HCT116 (cell line): ENCODE data around the gene ITPR1. TPM values are rescaled to one million over a fixed set of nuclear protein-coding genes. Genes with fewer than 3 reads are reported as not detected.

ENCODE experiments used
- ATAC-seq: fragments of 200-7000 bp; cut with Tn5 transposase; 2 replicates; pipeline ENCODE4 v1.9.1; 2020; ENCODE audit warnings: mild to moderate bottlenecking, moderate library complexity
- BruUV-seq: library from RNA; stranded (reverse); fragments of 400-500 nt; replicated peaks from 2 replicates; lab custom pipeline; 2021; lab: Mats Ljungman, UMichigan
- CTCF ChIA-PET: fragments of 300-600 bp; sonication (Branson Sonifier 250); formaldehyde crosslinking; loops from one replicate; lab custom pipeline; 2021; ENCODE audit warnings: antibody characterized with exemption; lab: Charles Lee
- POLR2A ChIA-PET: fragments of 300-600, 350-600 bp; sonication (Branson Sonifier 250); formaldehyde crosslinking; loops from one replicate; lab custom pipeline; 2021; ENCODE audit warnings: antibody characterized with exemption; lab: Charles Lee
- RAD21 ChIA-PET, 2 experiments: fragments of 300-600 bp; sonication (Branson Sonifier 250); formaldehyde crosslinking; loops; one replicate each; lab custom pipeline; 2023; ENCODE audit warnings: low total read pairs in 2 of 2; ENCODE audit not compliant: uncharacterized antibody in 2 of 2, unreplicated experiment in 2 of 2, low non-redundant PET in 1 of 2; lab: Charles Lee
- DNase-seq: peaks from one replicate; pipeline ENCODE4 v3.0.0-alpha.2; 2010; ENCODE audit warnings: low read depth, low spot score
- H2AFZ ChIP-seq: fragments of 200-600 bp; shearing (Covaris generic), sonication (generic); 2 replicates; pipeline ENCODE4 v1.6.1; 2017; ENCODE audit warnings: low read depth, mixed run types, mixed read lengths, antibody characterized with exemption, low read length; ENCODE audit not compliant: poor library complexity, severe bottlenecking
- H3K27ac ChIP-seq: 2 replicates; pipeline ENCODE4 v1.5.1; 2012; ENCODE audit warnings: low read depth, low read length
- H3K27me3 ChIP-seq: fragments of 200-600 bp; sonication (generic); 2 replicates; pipeline ENCODE4 v1.6.1; 2016; ENCODE audit warnings: mixed run types, low read length, mixed read lengths; ENCODE audit not compliant: insufficient read depth
- H3K36me3 ChIP-seq, 2 experiments: fragments of 200-500 bp in 1 of 2; fragments of 200-600 bp in 1 of 2; sonication (Bioruptor generic) in 1 of 2; sonication (generic) in 1 of 2; 2 replicates each; pipeline versions ENCODE4 v1.5.1 to v1.6.1; 2014 to 2016; ENCODE audit warnings: low read length in 2 of 2, inconsistent platforms in 1 of 2, mixed read lengths in 1 of 2, mixed run types in 1 of 2; ENCODE audit not compliant: insufficient read depth in 2 of 2, control insufficient read depth in 1 of 2
- H3K4me1 ChIP-seq, 2 experiments: fragments of 200-600 bp in 1 of 2; sonication (generic) in 1 of 2; 2 replicates each; pipeline versions ENCODE4 v1.5.1 to v1.6.1; 2012 to 2017; ENCODE audit warnings: low read length in 2 of 2, inconsistent platforms in 1 of 2, mild to moderate bottlenecking in 1 of 2, mixed read lengths in 1 of 2, mixed run types in 1 of 2, moderate library complexity in 1 of 2; ENCODE audit not compliant: insufficient read depth in 2 of 2, control insufficient read depth in 1 of 2
- H3K4me2 ChIP-seq: fragments of 200-600 bp; sonication (generic); 2 replicates; pipeline ENCODE4 v1.6.1; 2017; ENCODE audit warnings: mixed run types, low read length, mixed read lengths
- H3K4me3 ChIP-seq, 2 experiments: fragments of 200-600 bp in 1 of 2; sonication (generic) in 1 of 2; replicated peaks in 1 of 2; 2 replicates each; pipeline ENCODE4 v1.5.1; 2011 to 2016; ENCODE audit warnings: low read length in 2 of 2, control low read depth in 1 of 2, low read depth in 1 of 2, mild to moderate bottlenecking in 1 of 2, mixed read lengths in 1 of 2, mixed run types in 1 of 2
- H3K79me2 ChIP-seq: fragments of 200-600 bp; sonication (generic); 2 replicates; pipeline ENCODE4 v1.6.1; 2017; ENCODE audit warnings: mild to moderate bottlenecking, mixed run types, low read length, moderate library complexity, mixed read lengths; ENCODE audit not compliant: insufficient read depth
- H3K9ac ChIP-seq: fragments of 200-600 bp; sonication (generic); 2 replicates; pipeline ENCODE4 v1.6.1; 2016; ENCODE audit warnings: low read length, mixed read lengths
- H3K9me2 ChIP-seq: fragments of 200-600 bp; sonication (generic), shearing (Covaris generic); 2 replicates; pipeline ENCODE4 v1.6.1; 2017; ENCODE audit warnings: mixed run types, mild to moderate bottlenecking, moderate library complexity; ENCODE audit not compliant: insufficient read depth
- H3K9me3 ChIP-seq, 2 experiments: fragments of 200-500 bp in 1 of 2; fragments of 200-600 bp in 1 of 2; sonication (Bioruptor generic) in 1 of 2; sonication (generic) in 1 of 2; 2 replicates each; pipeline ENCODE4 v1.6.1; 2014 to 2017; ENCODE audit warnings: low read length in 2 of 2, mixed read lengths in 2 of 2, inconsistent platforms in 1 of 2, low read depth in 1 of 2, mild to moderate bottlenecking in 1 of 2, mixed run types in 1 of 2, moderate library complexity in 1 of 2; ENCODE audit not compliant: control insufficient read depth in 1 of 2, insufficient read depth in 1 of 2
- H4K20me1 ChIP-seq: fragments of 200-600 bp; sonication (generic), shearing (Covaris generic); 2 replicates; pipeline ENCODE4 v1.6.1; 2017; ENCODE audit warnings: mixed run types, mild to moderate bottlenecking, moderate library complexity; ENCODE audit not compliant: insufficient read depth
- ATF3 ChIP-seq: IDR thresholded peaks from 2 replicates; pipeline ENCODE4 v1.6.1; 2012
- CEBPB ChIP-seq: IDR thresholded peaks from 2 replicates; pipeline ENCODE4 v1.6.1; 2012; ENCODE audit warnings: low read depth
- CTCF ChIP-seq, 3 experiments: fragments of 200-600 bp in 1 of 3; sonication (generic) in 1 of 3; IDR thresholded peaks in 2 of 3; conservative IDR thresholded peaks in 1 of 3; 2 replicates each; pipeline ENCODE4 v1.5.1; 2012 to 2017; ENCODE audit warnings: low read depth in 2 of 3, low read length in 2 of 3, antibody characterized with exemption in 1 of 3, borderline replicate concordance in 1 of 3, control low read depth in 1 of 3, mild to moderate bottlenecking in 1 of 3, mixed read lengths in 1 of 3, mixed run types in 1 of 3, moderate library complexity in 1 of 3; ENCODE audit not compliant: insufficient read depth in 1 of 3
- EGR1 ChIP-seq: IDR thresholded peaks from 2 replicates; pipeline ENCODE4 v1.6.1; 2012; ENCODE audit warnings: low read depth
- ELF1 ChIP-seq: IDR thresholded peaks from 2 replicates; pipeline ENCODE4 v1.6.1; 2012; ENCODE audit warnings: low read depth, borderline replicate concordance
- EZH2 ChIP-seq: fragments of 200-600 bp; sonication (generic); IDR thresholded peaks from 2 replicates; pipeline ENCODE4 v1.6.1; 2017; ENCODE audit warnings: antibody characterized with exemption, mixed run types
- FOSL1 ChIP-seq: IDR thresholded peaks from 2 replicates; pipeline ENCODE4 v1.6.1; 2012; ENCODE audit warnings: low read depth
- JUND ChIP-seq: IDR thresholded peaks from 2 replicates; pipeline ENCODE4 v1.6.1; 2012
- MAX ChIP-seq: IDR thresholded peaks from 2 replicates; pipeline ENCODE4 v1.6.1; 2012
- POLR2A ChIP-seq: IDR thresholded peaks from 2 replicates; pipeline ENCODE4 v1.7.0; 2011; ENCODE audit warnings: borderline replicate concordance; ENCODE audit not compliant: insufficient read depth, insufficient read length; ENCODE audit errors: extremely low read depth
- POLR2AphosphoS5 ChIP-seq: IDR thresholded peaks from 2 replicates; pipeline ENCODE4 v1.6.1; 2011; ENCODE audit warnings: mild to moderate bottlenecking, low read depth, low read length, moderate library complexity
- RAD21 ChIP-seq: IDR thresholded peaks from 2 replicates; pipeline ENCODE4 v1.6.1; 2012; ENCODE audit warnings: low read depth, mild to moderate bottlenecking
- REST ChIP-seq: IDR thresholded peaks from 2 replicates; pipeline ENCODE4 v1.6.1; 2012; ENCODE audit warnings: low read depth
- SIN3A ChIP-seq: IDR thresholded peaks from 2 replicates; pipeline ENCODE4 v1.6.1; 2012; ENCODE audit warnings: low read depth
- SP1 ChIP-seq: IDR thresholded peaks from 2 replicates; pipeline ENCODE4 v1.6.1; 2012; ENCODE audit warnings: low read depth
- SRF ChIP-seq: IDR thresholded peaks from 2 replicates; pipeline ENCODE4 v1.6.1; 2012; ENCODE audit warnings: low read depth
- TCF7L2 ChIP-seq: IDR thresholded peaks from 2 replicates; pipeline ENCODE4 v1.7.0; 2011; ENCODE audit warnings: borderline replicate concordance, inconsistent platforms; ENCODE audit not compliant: insufficient read depth, insufficient read length; ENCODE audit errors: extremely low read depth
- ZFX ChIP-seq: fragments of 450-650 bp; IDR thresholded peaks from 2 replicates; pipeline ENCODE4 v1.6.1; 2017
- ZNF274 ChIP-seq: fragments of 200-500 bp; sonication (Bioruptor generic); IDR thresholded peaks from 2 replicates; pipeline ENCODE4 v1.6.1; 2014; ENCODE audit warnings: mild to moderate bottlenecking, low read depth, low read length, inconsistent platforms
- intact Hi-C: fragments of 100-400 bp; cut with micrococcal nuclease; formaldehyde crosslinking; loops from 2 replicates; pipeline ENCODE4 v1.10.0; 2022
- total RNA-seq: library from RNA; stranded (reverse); gene quantifications from one replicate; pipeline ENCODE4 v1.2.1, GENCODE V29; 2021; ENCODE audit not compliant: unreplicated experiment

ITPR1 gene
- total RNA-seq, 1 experiment from 2014 or later: 9.2 TPM

- H2AFZ ChIP-seq: no peak overlapping the region
- no peak for ATAC-seq
- H3K4me2 ChIP-seq: no peak overlapping the region
- DNase-seq: no peak
- POLR2A ChIA-PET: no interaction called here
- H3K27ac ChIP-seq: no peak overlapping the region
- H4K20me1 ChIP-seq: no peaks in the 10 kb centered on the region
- H3K4me1 ChIP-seq: no peaks in the 10 kb centered on the region
- no peaks in the 10 kb centered on the region; the same call in 1 of the 2 replicates for H3K27me3 ChIP-seq
- H3K9me3 ChIP-seq: no peaks in the 10 kb centered on the region
- H3K9me2 ChIP-seq: no peaks in the 10 kb centered on the region
- H3K79me2 ChIP-seq: no peaks in the 10 kb centered on the region
- CTCF ChIA-PET: no interaction called here
- TF ChIP-seq JUND: no peak
- TF ChIP-seq CEBPB: no peak
- no peak for TF ChIP-seq POLR2AphosphoS5
- TF ChIP-seq ZNF274: no peak
- no peak for TF ChIP-seq EZH2
- no peak for TF ChIP-seq REST
- TF ChIP-seq SRF: no peak
- no peak for TF ChIP-seq CTCF (IDR thresholded peaks at IDR 0.05 in 2 of 3, conservative IDR thresholded peaks at IDR 0.05 in 1 of 3; ENCODE audit: borderline replicate concordance in 1 of 3, insufficient read depth in 1 of 3, low read depth in 2 of 3, low read length in 2 of 3)
- TF ChIP-seq EGR1: no peak
- no peak for TF ChIP-seq ELF1
- TF ChIP-seq TCF7L2: no peak
- TF ChIP-seq SIN3A: no peak
- no peak for TF ChIP-seq POLR2A
- TF ChIP-seq MAX: no peak
- no peak for TF ChIP-seq SP1
- TF ChIP-seq FOSL1: no peak
- TF ChIP-seq RAD21: no peak
- no peak for TF ChIP-seq ATF3
- TF ChIP-seq ZFX: no peak
- intact Hi-C loops: no loop called here
- H3K36me3 ChIP-seq: no peaks in the 10 kb centered on the region
- no peak overlapping the region for H3K9ac ChIP-seq
- RAD21 ChIA-PET: no interaction called here
- H3K4me3 ChIP-seq: no peak overlapping the region
- BruUV-seq: no TSS peak
Observed at GRCh38 chr3:4672725-4673275, 179.7 kb downstream of the ITPR1 start.
